ENCODE measurements around the gene SYT17.

DNA sequence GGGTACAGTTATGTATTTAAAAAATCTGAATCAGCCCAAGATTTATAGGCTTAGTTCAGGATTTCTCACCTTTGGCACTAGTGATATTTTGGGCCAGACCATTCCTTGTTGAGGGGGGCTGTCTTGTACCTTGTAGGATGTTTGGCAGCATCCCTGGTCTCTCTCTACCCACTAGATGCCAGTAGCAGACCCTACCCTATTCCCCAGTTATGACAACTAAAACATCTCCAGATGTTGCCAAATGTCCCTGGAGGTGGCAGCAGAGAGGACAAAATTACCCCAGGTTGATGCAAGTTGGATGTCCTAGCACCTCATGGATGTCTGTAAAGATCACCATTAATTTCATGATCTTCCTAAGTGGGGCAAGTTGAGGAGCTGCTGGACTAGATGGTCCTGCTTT, 45.8 kb downstream of the SYT17 start:
- TF ChIP-seq CTCF (tag by site-specific recombination; IDR thresholded peaks at IDR 0.05): no peak
- no peak for TF ChIP-seq MZF1 (tag by site-specific recombination; IDR thresholded peaks at IDR 0.05; ENCODE audit: borderline replicate concordance)
- no peak for TF ChIP-seq OVOL3 (tag by site-specific recombination; IDR thresholded peaks at IDR 0.05)
